ENCODE results near the gene GNG13. TPM values are rescaled to one million over a fixed set of nuclear protein-coding genes. Genes with fewer than 3 reads are reported as not detected.

The GNG13 gene
- total and polyA plus RNA-seq, 8 donors = 0.17 to 0.27 TPM; not detected in 6

DNA sequence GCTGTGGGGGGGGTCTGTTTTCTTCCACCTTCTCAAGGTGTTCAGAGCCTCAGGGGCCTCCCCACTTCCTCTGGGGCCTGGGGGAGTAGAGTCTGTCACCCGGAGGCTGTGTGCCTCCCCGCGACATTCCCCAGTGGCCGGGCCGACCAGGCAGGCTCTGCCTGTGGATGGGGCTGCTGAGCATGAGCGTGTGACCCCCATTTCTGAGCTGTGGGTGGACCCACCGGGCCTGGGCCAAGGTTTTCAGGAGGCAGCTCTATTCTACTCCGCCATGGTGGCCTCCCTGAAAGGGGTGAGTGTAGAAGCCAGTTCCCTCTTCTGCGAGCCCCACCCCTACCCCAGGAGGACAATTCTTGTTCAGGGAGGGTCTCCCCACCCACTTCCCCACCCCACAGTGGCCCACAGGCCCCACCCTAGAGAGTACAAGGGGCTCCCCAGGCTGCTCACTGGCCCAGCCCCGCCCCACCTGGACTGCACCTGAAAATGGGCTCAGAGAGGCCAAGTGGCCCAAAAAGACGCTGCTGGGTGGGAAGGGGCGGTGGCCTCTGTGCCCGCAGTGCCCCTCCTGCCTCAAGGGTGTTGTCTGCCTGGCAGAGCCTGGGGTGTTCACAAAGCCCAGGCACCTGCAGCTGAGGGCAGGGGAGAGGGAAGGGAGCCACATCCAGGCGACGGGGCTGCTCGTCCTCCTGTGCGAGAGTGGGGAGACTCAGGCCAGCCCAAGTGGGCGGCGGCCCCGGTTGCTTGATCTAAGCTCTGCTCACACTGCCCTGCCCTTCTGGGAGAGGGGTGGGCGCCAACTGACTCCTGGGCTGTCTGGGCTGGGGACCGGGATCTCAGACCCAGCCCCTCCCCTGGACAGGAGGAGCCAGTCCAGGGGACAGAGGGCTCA is 38.7 kb downstream of the GNG13 start:
- Histone ChIP-seq H3K27me3 (peaks cover 0 to 38% of the 10 kb centered on the region in 2 donors), H3K9me3 (no peaks in the 10 kb centered on the region)
- intact Hi-C loops (cut with DNase I) = no loop called here

DNA sequence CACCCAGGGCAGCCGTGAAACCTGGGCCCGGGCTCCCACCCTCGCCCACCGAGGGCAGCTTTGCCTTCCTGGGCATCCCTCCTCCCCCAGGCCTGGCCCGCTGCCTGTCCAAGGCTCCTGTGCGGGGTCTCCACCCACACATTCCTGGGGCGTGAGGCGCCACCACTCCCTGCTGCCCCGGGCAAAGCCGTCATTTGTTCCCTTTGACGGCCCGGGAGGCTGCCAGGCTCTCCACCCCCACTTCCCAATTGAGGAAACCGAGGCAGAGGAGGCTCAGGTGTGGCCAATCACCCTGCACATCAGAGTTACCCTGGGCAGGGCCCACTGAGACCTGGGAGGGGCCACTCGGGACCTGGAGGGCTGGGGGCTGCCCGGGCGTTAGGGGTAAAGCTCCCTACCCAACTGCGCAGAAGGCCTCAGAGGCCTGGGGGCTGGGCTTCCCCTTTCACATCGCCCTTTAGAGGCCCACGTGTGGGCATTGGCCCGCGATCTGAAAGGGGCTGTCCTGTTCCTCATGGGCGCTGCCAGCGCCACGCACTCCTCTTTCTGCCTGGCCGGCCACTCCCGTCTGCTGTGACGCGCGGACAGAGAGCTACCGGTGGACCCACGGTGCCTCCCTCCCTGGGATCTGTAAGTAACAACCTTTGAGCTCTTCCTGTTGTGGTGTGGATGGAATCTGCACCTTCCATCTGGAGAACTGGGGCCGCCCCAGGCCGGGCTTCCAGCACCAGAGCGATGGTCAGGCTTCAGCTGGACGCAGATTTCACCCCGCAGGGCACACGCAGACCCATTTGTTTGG is 39.8 kb downstream of the GNG13 start, which contains the start of gene MSLN:
Gene MSLN (plus strand): TSS at position 190 of the 799 bp plus-strand sequence. CDS start 1,947 bp downstream, outside the sequence.
- ATAC-seq (peak; percentile 64), DNase-seq (peak in 3 of 4 donors; percentile 48 to 84 (median 66))
- no peaks in the 10 kb centered on the region for H3K9me3 ChIP-seq
- H3K4me3 ChIP-seq = peak within 1 kb of the TSS; percentile 13 to 20
- no peaks in the 10 kb centered on the region for H3K4me1 ChIP-seq
- intact Hi-C loops (cut with DNase I) = no loop called here
- H3K27ac ChIP-seq = peak within 1 kb of the TSS; percentile 20 to 84
- H3K36me3 ChIP-seq = no peaks in the 10 kb centered on the region
- H3K27me3 ChIP-seq = peaks cover 0 to 38% of the 10 kb centered on the region in 2 donors
- TF ChIP-seq, protein P1, sequence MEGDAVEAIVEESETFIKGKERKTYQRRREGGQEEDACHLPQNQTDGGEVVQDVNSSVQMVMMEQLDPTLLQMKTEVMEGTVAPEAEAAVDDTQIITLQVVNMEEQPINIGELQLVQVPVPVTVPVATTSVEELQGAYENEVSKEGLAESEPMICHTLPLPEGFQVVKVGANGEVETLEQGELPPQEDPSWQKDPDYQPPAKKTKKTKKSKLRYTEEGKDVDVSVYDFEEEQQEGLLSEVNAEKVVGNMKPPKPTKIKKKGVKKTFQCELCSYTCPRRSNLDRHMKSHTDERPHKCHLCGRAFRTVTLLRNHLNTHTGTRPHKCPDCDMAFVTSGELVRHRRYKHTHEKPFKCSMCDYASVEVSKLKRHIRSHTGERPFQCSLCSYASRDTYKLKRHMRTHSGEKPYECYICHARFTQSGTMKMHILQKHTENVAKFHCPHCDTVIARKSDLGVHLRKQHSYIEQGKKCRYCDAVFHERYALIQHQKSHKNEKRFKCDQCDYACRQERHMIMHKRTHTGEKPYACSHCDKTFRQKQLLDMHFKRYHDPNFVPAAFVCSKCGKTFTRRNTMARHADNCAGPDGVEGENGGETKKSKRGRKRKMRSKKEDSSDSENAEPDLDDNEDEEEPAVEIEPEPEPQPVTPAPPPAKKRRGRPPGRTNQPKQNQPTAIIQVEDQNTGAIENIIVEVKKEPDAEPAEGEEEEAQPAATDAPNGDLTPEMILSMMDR (IDR thresholded peaks at IDR 0.05) = no peak

More for the DNA sequence above, 38.7 kb downstream of the GNG13 start:
- peak in 2 of 4 donors; percentile 32 to 79 for DNase-seq
- TF ChIP-seq, protein P1 (IDR thresholded peaks at IDR 0.05) = no peak
- H3K36me3 ChIP-seq = no peaks in the 10 kb centered on the region
- H3K4me3 ChIP-seq = peak overlapping the region; percentile 13 to 20
- H3K27ac ChIP-seq = no peak overlapping the region
- ATAC-seq = peak; percentile 27
- H3K4me1 ChIP-seq = no peaks in the 10 kb centered on the region

DNA sequence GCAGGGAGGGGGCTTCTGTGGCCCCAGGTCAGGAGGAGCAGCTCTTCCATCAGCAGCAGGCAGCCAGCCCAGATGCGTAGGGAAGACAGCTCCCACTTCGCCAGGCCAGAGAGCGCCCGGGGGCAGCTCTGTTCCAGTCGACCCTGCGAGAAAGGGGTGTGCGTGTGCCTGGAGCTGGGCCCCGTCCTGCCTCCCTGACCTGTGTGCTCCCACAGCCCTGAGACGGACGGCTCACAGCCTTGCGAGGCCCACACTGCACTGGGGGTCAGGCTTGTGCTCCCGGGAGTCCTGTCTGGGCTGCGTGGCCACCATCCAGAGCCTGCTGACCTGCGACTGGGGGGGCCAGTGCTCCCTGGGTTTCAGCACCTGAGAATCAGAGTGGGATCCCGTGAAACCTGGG is 40.5 kb downstream of the GNG13 start:
- TF ChIP-seq, protein P1 (IDR thresholded peaks at IDR 0.05) = no peak
- Histone ChIP-seq H3K36me3 (no peaks in the 10 kb centered on the region), H3K27ac (peak overlapping the region; percentile 20 to 84), H3K4me1 (peaks cover 0 to 3% of the 10 kb centered on the region in 2 donors), H3K4me3 (no peak overlapping the region), H3K27me3 (peaks cover 0 to 40% of the 10 kb centered on the region in 2 donors), H3K9me3 (no peaks in the 10 kb centered on the region)
- intact Hi-C loops (cut with DNase I) = no loop called here
- DNase-seq (peak in 1 of 4 donors; percentile 68), ATAC-seq (peak; percentile 7)

DNA sequence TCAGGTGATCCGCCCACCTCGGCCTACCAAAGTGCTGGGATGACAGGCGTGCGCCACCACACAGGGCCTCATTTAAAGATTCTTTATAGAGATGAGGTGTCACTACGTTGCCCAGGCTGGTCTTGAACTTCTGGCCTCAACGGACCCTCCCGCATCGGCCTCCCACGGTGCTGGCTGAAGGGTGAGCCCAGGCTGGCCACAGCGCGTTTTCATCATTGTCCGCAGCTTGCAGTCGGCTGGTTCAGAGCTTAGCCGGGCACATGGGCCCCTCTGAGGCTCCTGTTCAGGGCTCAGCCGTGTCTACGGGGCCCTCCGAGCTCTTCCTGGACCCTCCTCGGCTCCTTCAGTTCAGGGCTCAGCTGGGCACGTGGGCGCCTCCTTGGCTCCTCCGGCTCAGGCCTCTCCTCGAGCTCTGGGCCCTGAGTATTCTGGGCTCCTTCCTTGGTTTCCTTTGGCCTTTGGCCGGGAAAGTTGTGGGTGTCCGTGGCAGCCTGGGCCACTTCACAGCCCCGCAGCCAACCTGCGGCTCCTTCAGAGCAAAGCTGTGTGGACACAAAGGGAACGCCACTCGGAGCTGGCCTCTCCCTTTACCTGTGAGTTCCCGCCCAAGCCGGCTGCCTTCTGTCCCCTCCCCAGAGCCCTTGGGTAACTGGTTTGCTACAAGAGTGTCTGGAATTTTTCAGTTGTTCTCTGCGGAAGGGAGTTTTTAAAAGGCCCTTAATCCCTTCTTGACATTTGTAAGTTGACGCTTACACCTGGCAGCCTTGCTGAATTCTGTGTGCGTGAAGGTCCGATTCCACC is 41.2 kb downstream of the GNG13 start:
- intact Hi-C loops (cut with DNase I) = no loop called here
- peak; percentile 30 to 88 (median 84) for DNase-seq
- peak overlapping the region; percentile 61 to 84 for H3K27ac ChIP-seq
- H3K9me3 ChIP-seq = no peaks in the 10 kb centered on the region
- no peak overlapping the region for H3K4me3 ChIP-seq
- H3K36me3 ChIP-seq = no peaks in the 10 kb centered on the region
- ATAC-seq = peak; percentile 78
- peaks cover 0 to 10% of the 10 kb centered on the region in 2 donors for H3K4me1 ChIP-seq
- H3K27me3 ChIP-seq = peaks cover 0 to 36% of the 10 kb centered on the region in 2 donors
- TF ChIP-seq, protein P1 (IDR thresholded peaks at IDR 0.05) = no peak

Data from left lung (tissue), 10 donors.